Activated CD4-positive, alpha-beta memory T cell treated with anti-CD3 and anti-CD28 coated beads for 36 hours (primary cell): Measurements from ENCODE around the gene RTL3. TPM values are rescaled to one million over a fixed set of nuclear protein-coding genes. Genes with fewer than 3 reads are reported as not detected.

Source experiments
- total RNA-seq, 2 experiments: library from RNA; stranded (reverse); gene quantifications; one replicate each; pipeline ENCODE4 v1.2.3, GENCODE V29; 2021

RTL3 gene
- total RNA-seq, 2 experiments from 2014 or later = not detected

Other genes starting within 250 kb of the RTL3 start
- not detected for gene LPAR4, start 88.4 kb upstream of the RTL3 start, total RNA-seq